Measurements from ENCODE around the gene NME2. TPM values are rescaled to one million over a fixed set of nuclear protein-coding genes. Genes with fewer than 3 reads are reported as not detected.
A peak's percentile ranks its signal among the peaks of the same experiment; 100 is the strongest.

NME2 gene
- polyA plus RNA-seq, 1 experiment, result 835 TPM

DNA sequence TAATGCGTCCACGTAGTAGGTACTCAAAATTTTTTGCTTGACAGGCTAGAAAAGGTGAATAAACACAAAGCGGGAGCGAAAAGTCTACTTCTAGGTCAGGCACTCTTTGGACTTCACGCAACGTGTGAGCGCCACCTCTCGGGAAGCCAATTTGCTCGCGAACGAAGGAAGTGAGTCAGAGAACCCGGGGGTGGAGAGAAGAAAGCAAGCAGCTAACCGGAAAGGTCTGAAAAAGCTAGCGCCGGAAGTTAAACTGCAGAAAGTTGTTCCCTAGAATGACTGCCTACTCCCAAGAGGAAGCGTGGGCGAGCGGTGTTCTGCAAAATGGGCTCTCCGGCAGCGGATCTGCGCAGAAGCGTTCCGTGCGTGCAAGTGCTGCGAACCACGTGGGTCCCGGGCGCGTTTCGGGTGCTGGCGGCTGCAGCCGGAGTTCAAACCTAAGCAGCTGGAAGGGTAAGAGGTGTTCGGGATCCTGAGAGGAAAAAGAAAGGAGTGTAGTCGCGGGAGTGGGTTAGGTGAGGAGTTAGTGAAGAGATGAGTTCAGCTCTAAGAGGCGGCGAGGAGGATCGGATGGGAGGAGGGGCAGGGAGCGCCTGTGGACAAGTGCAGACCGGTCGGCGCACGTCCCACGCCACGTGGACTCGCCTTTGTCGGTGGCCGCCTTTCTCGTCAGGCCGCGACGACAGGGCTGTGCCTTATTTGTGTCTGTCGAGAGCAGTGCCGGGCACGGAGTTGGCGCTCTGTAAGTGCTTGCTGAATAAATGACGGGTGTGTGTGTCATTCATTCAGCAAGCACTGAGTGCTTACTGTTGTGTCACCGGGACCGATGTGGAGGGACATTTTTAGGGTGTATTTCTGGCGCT, 12.8 kb upstream of the NME2 start, which contains the start of gene NME1:
NME1 (plus strand) TSS at position 350 of the 863 bp plus-strand sequence. CDS start 2,096 bp downstream, outside the sequence.
- POLR2A ChIA-PET, result no interaction called here
- H3K4me3 ChIP-seq (ENCODE audit: low read depth, low read length), result peak within 1 kb of the TSS; percentile 80
- DNase-seq (ENCODE audit: low read depth), result peak; percentile 97
- CTCF ChIA-PET, result interaction anchor here (0.6 to 2.8 kb wide), 42 partner anchors 8 to 603 kb away, joined by 3 to 78 read pairs (median 4); partner anchors contain the start of genes SPAG9 and TOB1
- peaks cover 1% of the 10 kb centered on the region; the same call in 1 of the 2 replicates for H3K36me3 ChIP-seq (ENCODE audit: control insufficient read depth, insufficient read depth, low read length)
- H3K27me3 ChIP-seq (ENCODE audit: control insufficient read depth, insufficient read depth, low read length), result no peaks in the 10 kb centered on the region
- TF ChIP-seq, protein P1, sequence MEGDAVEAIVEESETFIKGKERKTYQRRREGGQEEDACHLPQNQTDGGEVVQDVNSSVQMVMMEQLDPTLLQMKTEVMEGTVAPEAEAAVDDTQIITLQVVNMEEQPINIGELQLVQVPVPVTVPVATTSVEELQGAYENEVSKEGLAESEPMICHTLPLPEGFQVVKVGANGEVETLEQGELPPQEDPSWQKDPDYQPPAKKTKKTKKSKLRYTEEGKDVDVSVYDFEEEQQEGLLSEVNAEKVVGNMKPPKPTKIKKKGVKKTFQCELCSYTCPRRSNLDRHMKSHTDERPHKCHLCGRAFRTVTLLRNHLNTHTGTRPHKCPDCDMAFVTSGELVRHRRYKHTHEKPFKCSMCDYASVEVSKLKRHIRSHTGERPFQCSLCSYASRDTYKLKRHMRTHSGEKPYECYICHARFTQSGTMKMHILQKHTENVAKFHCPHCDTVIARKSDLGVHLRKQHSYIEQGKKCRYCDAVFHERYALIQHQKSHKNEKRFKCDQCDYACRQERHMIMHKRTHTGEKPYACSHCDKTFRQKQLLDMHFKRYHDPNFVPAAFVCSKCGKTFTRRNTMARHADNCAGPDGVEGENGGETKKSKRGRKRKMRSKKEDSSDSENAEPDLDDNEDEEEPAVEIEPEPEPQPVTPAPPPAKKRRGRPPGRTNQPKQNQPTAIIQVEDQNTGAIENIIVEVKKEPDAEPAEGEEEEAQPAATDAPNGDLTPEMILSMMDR (IDR thresholded peaks at IDR 0.05; ENCODE audit: insufficient read depth, low read depth, low read length), result peak; percentile 85

DNA sequence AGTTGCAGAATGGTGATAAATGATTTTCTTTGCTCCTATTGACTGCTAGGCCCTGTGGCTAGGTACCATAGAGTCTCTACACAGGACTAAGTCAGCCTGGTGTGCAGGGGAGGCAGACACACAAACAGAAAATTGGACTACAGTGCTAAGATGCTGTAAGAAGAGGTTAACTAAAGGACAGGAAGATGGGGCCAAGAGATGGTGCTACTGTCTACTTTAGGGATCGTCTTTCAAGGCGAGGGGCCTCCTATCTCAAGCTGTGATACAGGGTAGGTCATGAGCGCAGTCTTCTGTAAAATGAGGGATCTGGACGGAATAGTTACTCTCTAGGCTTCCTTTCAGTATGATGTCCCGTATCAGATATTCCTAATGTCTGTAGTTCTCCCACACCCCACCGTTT, 12.0 kb upstream of the NME2 start:
- Histone ChIP-seq H3K36me3 (ENCODE audit: control insufficient read depth, insufficient read depth, low read length) (peaks cover 1% of the 10 kb centered on the region; the same call in 1 of the 2 replicates), H3K4me3 (ENCODE audit: low read depth, low read length) (peak overlapping the region; percentile 80), H3K27me3 (ENCODE audit: control insufficient read depth, insufficient read depth, low read length) (no peaks in the 10 kb centered on the region)
- POLR2A ChIA-PET, result no interaction called here
- TF ChIP-seq, protein P1 (IDR thresholded peaks at IDR 0.05; ENCODE audit: insufficient read depth, low read depth, low read length), result no peak
- CTCF ChIA-PET, result interaction anchor here (1.0 to 2.3 kb wide), 7 partner anchors 9 to 288 kb away, joined by 3 to 78 read pairs (median 4); partner anchors contain the start of genes NME2 and TOB1
- DNase-seq (ENCODE audit: low read depth), result no peak

DNA sequence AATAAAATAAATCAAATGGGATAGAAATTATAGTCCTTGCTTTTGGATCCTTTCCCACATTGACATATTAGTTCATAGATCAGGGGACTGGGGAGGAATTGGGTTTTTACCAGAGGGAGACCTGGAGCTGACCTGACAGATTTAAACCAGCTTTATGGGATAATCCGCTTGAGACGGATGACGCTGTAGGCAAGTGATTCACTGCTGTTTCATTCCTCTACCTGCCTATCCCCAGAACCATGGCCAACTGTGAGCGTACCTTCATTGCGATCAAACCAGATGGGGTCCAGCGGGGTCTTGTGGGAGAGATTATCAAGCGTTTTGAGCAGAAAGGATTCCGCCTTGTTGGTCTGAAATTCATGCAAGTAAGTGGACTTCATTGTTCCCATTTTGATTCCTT, 10.8 kb upstream of the NME2 start:
- no peaks in the 10 kb centered on the region for H3K27me3 ChIP-seq (ENCODE audit: control insufficient read depth, insufficient read depth, low read length)
- TF ChIP-seq, protein P1 (IDR thresholded peaks at IDR 0.05; ENCODE audit: insufficient read depth, low read depth, low read length), result no peak
- CTCF ChIA-PET, result interaction anchor here (1.3 kb wide), 1 partner anchor 11 kb away, joined by 3 read pairs; the partner anchor contains the start of gene NME2
- peaks cover 6% of the 10 kb centered on the region; the same call in 1 of the 2 replicates for H3K36me3 ChIP-seq (ENCODE audit: control insufficient read depth, insufficient read depth, low read length)
- H3K4me3 ChIP-seq (ENCODE audit: low read depth, low read length), result no peak overlapping the region
- DNase-seq (ENCODE audit: low read depth), result no peak
- POLR2A ChIA-PET, result no interaction called here

DNA sequence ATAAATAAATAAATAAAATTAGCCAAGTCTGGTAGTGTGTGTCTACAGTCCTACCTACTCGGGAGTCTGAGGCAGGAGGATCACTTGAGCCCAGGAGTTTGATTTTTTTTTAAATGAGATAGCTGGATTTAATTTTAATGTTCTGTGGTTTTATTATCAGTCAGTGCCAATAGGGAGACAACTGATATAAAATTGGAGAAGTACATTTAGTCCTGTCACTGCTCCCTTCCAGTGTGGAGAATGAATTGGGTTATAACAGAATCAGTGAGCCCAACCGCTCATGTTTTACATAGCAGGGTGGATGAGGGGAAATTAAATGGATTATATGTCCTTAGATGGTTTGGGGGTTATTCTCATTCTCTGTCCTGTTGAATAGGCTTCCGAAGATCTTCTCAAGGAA, 6.6 kb upstream of the NME2 start:
- POLR2A ChIA-PET, result no interaction called here
- TF ChIP-seq, protein P1 (IDR thresholded peaks at IDR 0.05; ENCODE audit: insufficient read depth, low read depth, low read length), result no peak
- H3K4me3 ChIP-seq (ENCODE audit: low read depth, low read length), result no peak overlapping the region
- CTCF ChIA-PET, result no interaction called here
- H3K36me3 ChIP-seq (ENCODE audit: control insufficient read depth, insufficient read depth, low read length), result peaks cover 7% of the 10 kb centered on the region
- DNase-seq (ENCODE audit: low read depth), result no peak
- H3K27me3 ChIP-seq (ENCODE audit: control insufficient read depth, insufficient read depth, low read length), result no peaks in the 10 kb centered on the region

DNA sequence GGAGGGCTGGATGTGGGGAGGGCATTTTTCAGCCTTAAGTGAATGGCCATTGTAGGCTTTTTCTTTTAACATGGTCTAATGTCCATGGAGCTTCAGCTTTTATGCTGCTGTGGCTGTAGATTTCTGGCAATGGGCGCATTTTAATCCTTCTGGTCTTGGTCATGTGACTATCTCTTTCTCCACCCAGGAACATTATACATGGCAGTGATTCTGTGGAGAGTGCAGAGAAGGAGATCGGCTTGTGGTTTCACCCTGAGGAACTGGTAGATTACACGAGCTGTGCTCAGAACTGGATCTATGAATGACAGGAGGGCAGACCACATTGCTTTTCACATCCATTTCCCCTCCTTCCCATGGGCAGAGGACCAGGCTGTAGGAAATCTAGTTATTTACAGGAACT, 4.7 kb upstream of the NME2 start:
- Histone ChIP-seq H3K4me3 (ENCODE audit: low read depth, low read length) (no peak overlapping the region), H3K36me3 (ENCODE audit: control insufficient read depth, insufficient read depth, low read length) (peaks cover 7% of the 10 kb centered on the region), H3K27me3 (ENCODE audit: control insufficient read depth, insufficient read depth, low read length) (no peaks in the 10 kb centered on the region)
- CTCF ChIA-PET, result interaction anchor here (0.7 to 1.2 kb wide), 3 partner anchors 8 to 160 kb away, joined by 3 read pairs; partner anchors contain the start of gene NME1
- POLR2A ChIA-PET, result no interaction called here
- no peak for DNase-seq (ENCODE audit: low read depth)
- TF ChIP-seq, protein P1 (IDR thresholded peaks at IDR 0.05; ENCODE audit: insufficient read depth, low read depth, low read length), result no peak
